Activated T-cell treated with anti-CD3 and anti-CD28 coated beads, Interleukin-2, amount 50 U/mL, for 48 hours (primary cell): ENCODE measurements around the gene MESD.

ENCODE experiments used
- DNase-seq, 2 experiments: peaks; one replicate each; pipeline ENCODE4 v3.0.0-alpha.2; 2020

Gene MESD

GRCh38 chr15:81014446-81015093 lies 25.0 kb upstream of the MESD start:
- DNase-seq: no peak

DNA sequence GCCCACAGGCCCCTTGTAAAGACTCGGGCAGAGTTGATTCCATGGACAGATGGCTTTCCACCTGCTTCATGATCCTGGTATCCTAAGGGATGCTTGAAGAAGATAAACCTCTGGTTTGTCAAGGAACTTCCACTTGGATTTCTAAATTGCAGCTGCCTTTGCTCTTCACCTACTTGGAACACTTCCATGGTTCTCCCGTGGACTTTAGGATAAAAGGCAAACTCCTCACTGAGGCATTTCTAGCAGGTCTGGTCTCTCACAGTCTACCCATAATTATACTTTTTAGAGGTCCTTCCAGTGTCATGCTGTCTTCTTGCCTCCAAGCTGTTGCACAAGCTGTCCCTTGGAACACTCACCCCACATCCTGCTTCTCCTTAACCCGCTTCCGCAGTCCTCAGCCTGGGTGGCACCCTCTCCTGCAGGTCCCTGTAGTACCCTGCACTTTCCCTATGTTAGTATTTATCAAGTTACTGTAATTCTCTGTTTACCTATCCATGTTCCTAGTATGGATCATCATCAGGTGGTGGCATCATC lies 23.8 kb upstream of the MESD start:
- DNase-seq: no peak

DNA sequence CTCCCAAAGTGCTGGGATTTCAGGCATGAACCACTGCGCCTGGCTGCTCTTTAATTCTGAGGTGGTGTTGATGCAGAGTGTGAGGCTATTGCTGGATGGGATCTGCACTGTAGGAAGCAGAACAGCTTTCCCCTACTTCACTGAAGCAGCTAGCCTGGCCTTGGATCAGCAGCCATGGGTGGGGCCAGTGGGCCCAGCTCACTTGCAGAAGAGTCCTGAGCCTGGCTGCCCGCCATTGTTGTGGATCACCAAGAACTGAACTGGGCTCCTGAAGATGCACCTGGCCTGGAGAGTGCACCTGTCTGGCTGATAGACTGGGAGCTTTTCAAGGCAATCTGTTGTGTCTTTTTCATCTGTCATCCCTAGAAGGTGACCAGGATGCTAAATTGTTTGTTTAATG lies 23.0 kb upstream of the MESD start:
- no peak for DNase-seq

GRCh38 chr15:81011593-81011992 lies 22.0 kb upstream of the MESD start:
- DNase-seq: no peak

GRCh38 chr15:81010086-81010485 lies 20.5 kb upstream of the MESD start:
- no peak for DNase-seq

- DNase-seq: no peak
These were observed 18.7 kb upstream of the MESD start for GRCh38 chr15:81008312-81008711.

DNA sequence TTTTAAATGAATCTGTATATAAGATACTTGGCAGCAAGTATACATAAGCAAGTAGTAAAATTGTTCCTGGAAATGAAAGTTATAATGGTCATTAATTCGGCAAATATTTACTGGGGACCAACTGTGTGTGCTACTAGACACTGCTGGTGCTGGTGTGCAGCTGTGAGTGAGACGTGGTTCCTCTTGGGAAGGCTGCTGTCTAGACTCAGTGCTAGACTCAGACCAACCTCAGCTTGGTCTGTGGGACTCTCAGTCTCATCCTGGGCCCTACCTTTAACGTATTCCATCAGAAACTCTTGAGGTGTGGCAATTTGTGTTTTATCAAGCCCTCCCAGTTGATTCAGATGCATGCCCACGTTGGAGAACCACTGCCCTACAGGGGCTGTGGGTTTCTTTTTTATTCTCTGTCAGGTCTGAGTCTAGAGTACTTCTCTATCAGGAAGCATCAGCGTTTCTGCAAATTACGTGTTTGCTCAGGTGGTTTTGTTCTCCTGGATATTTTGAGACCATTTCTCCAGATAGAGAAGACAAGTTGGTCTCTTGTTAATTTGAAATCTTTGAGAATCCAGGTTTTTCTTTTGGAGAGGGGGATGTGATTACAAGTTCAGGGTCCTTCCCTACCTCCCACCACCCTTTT lies 17.9 kb upstream of the MESD start:
- no peak for DNase-seq

DNA sequence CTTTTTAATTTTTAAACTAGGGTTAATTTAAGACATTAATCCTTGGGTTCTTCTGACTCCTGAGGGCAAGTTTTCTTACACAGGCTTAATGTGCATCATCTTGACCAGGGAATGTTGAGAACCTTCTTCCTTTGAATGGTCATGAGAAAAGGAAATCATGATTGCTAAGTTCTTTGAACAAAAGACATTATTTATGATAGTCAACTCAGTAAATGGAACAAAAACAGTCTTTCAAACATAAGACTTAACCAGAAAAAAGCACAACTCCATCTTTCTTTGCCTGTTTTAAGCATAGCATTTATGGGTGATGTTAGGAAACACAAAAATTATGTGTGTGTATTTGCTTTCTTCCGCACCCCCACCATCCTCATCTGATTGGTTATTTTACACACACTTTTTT lies 16.5 kb upstream of the MESD start:
- no peak for DNase-seq

DNA sequence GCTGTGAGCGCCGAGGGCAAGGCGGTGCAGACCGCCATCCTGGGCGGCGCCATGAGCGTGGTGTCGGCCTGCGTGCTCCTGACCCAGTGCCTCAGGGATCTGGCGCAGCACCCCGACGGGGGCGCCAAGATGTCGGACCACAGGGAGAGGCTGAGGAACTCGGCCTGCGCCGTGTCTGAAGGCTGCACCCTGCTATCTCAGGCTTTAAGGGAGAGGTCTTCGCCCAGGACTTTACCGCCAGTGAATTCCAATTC lies 13.4 kb upstream of the MESD start:
- no peak for DNase-seq

DNA sequence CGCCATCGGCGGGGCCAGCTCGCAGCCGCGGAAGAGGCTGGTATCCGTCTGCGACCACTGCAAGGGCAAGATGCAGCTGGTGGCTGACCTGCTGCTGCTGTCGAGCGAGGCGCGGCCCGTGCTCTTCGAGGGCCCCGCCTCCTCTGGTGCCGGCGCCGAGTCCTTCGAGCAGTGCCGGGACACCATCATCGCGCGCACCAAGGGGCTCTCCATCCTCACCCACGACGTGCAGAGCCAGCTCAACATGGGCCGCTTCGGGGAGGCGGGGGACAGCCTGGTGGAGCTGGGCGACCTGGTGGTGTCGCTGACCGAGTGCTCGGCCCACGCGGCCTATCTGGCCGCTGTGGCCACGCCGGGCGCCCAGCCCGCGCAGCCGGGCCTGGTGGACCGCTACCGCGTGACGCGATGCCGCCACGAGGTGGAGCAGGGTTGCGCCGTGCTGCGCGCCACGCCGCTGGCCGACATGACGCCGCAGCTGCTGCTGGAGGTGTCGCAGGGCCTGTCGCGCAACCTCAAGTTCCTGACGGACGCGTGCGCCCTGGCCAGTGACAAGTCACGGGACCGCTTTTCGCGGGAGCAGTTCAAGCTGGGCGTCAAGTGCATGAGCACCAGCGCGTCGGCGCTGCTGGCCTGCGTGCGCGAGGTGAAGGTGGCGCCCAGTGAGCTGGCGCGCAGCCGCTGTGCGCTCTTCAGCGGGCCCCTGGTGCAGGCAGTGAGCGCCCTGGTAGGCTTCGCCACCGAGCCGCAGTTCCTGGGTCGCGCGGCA lies 12.9 kb upstream of the MESD start:
- DNase-seq: no peak

GRCh38 chr15:81002009-81002330 lies 12.4 kb upstream of the MESD start:
- no peak for DNase-seq

DNA sequence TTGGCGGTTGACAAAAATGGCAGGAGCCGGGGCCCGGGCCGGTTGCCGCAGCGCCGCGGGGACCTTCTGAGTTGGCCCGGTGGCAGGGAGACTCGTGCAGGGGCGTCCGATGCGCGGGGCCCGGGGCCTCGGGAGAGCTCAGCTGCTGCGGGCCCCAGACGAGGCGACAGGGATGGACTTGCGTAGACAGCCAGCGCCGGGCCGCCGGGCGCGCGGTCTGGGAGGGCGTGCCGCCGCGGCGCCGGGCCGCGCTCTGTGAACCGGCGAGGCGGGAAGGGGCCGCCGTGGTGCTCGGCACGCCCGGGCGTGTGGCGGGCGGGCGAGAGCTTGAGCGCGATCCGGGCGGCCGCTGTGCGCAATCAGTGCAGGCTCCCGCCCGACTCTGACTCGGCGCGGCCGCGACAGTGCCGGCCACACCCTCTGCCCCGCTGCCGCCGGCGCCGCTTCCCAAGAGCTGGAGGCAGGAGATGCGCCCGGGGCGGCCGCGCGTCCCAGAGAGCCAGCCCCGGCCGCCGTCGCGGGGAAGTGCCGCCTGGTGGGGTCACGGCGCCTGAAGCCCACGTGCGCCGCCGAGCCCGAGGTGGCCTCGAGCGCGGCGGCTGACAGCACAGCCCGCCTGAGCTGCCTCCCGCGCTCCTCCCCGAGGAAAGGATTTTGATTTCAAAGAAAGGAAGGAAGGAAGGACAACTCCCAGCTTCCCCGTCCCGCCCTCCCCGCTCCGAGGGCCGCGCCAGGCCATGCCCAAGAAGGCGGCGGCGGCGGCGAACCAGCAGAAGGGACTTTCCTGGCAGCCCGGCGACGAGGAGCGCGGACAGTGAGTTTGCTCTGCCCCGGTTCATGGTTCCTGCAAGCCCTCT lies 11.8 kb upstream of the MESD start:
- DNase-seq: peak; percentile 63 to 71

GRCh38 chr15:81000624-81001151 lies 11.1 kb upstream of the MESD start, which contains the start of gene TLNRD1:
TLNRD1 (plus strand) TSS chr15:81000923; CDS start chr15:81002272, 1,349 bp downstream.
- peak; percentile 87 to 90 for DNase-seq

DNA sequence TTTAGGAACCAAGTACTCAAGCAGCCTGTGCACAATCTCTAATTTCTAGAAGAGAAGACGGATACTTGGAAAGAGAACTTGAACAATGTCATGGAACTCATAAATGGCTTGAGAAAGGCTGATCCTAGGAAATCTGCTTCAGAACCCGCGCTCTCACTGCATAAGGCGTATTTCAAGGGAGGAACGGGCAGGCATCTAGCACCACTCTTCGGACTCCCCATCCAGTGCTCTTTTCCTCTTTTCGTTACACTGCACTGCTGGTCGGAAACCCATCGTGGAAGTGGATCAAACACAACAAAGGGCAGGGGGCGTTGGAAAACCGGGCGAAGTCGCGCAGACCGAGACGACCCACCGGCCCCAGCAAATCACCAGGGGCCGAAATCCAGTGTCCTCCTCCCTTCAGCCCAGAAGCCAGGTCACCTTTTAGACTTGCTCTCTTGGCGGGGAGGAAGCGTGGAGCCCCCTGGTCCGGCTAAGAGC lies 10.6 kb upstream of the MESD start:
- no peak for DNase-seq

GRCh38 chr15:80999623-81000036 lies 10.0 kb upstream of the MESD start:
- DNase-seq: peak; percentile 68 to 76

GRCh38 chr15:80998251-80998650 lies 8.6 kb upstream of the MESD start:
- no peak for DNase-seq

GRCh38 chr15:80997692-80998091 lies 8.1 kb upstream of the MESD start:
- DNase-seq: no peak

- no peak for DNase-seq
These were observed 6.6 kb upstream of the MESD start for GRCh38 chr15:80996247-80996646.

GRCh38 chr15:80992441-80992840 lies 2.8 kb upstream of the MESD start:
- DNase-seq: no peak

- DNase-seq: no peak
These were observed 2.4 kb upstream of the MESD start for GRCh38 chr15:80992006-80992405.

DNA sequence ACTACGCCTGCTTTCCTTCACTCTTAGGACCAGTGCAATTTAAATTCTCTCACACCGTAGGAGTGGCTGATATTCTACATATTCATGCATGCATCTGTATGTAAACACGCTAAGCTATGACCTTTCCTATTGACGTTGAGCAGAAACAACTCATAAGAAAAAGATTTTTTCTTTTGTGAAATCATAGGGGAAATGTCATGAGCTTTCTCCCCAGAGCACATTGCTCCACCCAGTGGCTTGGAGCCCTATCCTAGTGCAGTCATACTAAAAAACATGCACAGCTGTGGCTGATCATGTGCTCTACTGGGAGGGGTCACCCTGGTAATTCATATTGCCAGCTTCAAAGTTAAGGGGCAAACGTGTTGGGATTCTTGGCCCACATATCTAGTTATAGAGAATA lies 1.8 kb upstream of the MESD start:
- DNase-seq: no peak

- DNase-seq: no peak
These were observed 1.3 kb upstream of the MESD start for GRCh38 chr15:80990955-80991354.

- no peak for DNase-seq
These were observed 520 bp downstream of the MESD start for GRCh38 chr15:80989081-80989517.
